ENCODE results near the gene ABCC11. TPM values are rescaled to one million over a fixed set of nuclear protein-coding genes. Genes with fewer than 3 reads are reported as not detected.

ABCC11 gene
- total and polyA plus RNA-seq, 12 donors = 0.01 to 0.61 (median 0.24) TPM; not detected in 5

GRCh38 chr16:48164907-48165715 is 82.2 kb downstream of the ABCC11 start:
- intact Hi-C loops (cut with DNase I) = loop anchor here (2.0 to 10.0 kb wide), 13 partner anchors 908 to 1490 kb away; partner anchors contain the start of gene NETO2 (in 1 of the 10)
- Histone ChIP-seq H3K27me3 (no peaks in the 10 kb centered on the region), H3K4me3 (no peak overlapping the region), H3K36me3 (no peaks in the 10 kb centered on the region), H3K9me3 (no peaks in the 10 kb centered on the region), H3K27ac (no peak overlapping the region), H3K4me1 (peaks cover 0 to 26% (median 7%) of the 10 kb centered on the region in 9 donors)
- peak; percentile 77 to 82 for DNase-seq
- ATAC-seq = peak; percentile 91 to 98 (median 96)
- peak; percentile 73 to 93 (median 87) for TF ChIP-seq CTCF (IDR thresholded peaks at IDR 0.05)
- WGBS, 2 donors = 24 to 25% methylated on average over 16 of the region's 16 CpGs

GRCh38 chr16:48162839-48163410 is 84.4 kb downstream of the ABCC11 start:
- Histone ChIP-seq H3K36me3 (no peaks in the 10 kb centered on the region), H3K9me3 (no peaks in the 10 kb centered on the region), H3K27me3 (no peaks in the 10 kb centered on the region), H3K27ac (no peak overlapping the region), H3K4me1 (peaks cover 0 to 21% (median 7%) of the 10 kb centered on the region in 9 donors), H3K4me3 (no peak overlapping the region)
- WGBS, 2 donors = 80% methylated on average over 9 of the region's 9 CpGs
- no peak for TF ChIP-seq CTCF (IDR thresholded peaks at IDR 0.05)
- intact Hi-C loops (cut with DNase I) = loop anchor here in 8 of 10 donors (5.0 to 10.0 kb wide), 9 partner anchors 906 to 1488 kb away; partner anchors contain the start of gene NETO2 (in 1 of the 8)
- ATAC-seq = no peak
- DNase-seq = no peak

- H3K36me3 ChIP-seq = no peaks in the 10 kb centered on the region
- no peak overlapping the region for H3K4me3 ChIP-seq
- intact Hi-C loops (cut with DNase I) = loop anchor here in 8 of 10 donors (5.0 to 10.0 kb wide), 9 partner anchors 905 to 1487 kb away; partner anchors contain the start of gene NETO2 (in 1 of the 8)
- no peak for TF ChIP-seq CTCF (IDR thresholded peaks at IDR 0.05)
- WGBS, 2 donors = 76 to 83% methylated on average over 4 of the region's 4 CpGs
- no peak overlapping the region for H3K27ac ChIP-seq
- H3K27me3 ChIP-seq = no peaks in the 10 kb centered on the region
- ATAC-seq = no peak
- no peaks in the 10 kb centered on the region for H3K9me3 ChIP-seq
- H3K4me1 ChIP-seq = peaks cover 0 to 16% (median 10%) of the 10 kb centered on the region in 9 donors
- no peak for DNase-seq
Measured at GRCh38 chr16:48161906-48162305, 85.4 kb downstream of the ABCC11 start.

GRCh38 chr16:48160575-48160974 is 86.8 kb downstream of the ABCC11 start:
- WGBS, 2 donors = 79 to 84% methylated on average over 6 of the region's 6 CpGs
- intact Hi-C loops (cut with DNase I) = loop anchor here in 8 of 10 donors (5.0 to 10.0 kb wide), 9 partner anchors 903 to 1486 kb away; partner anchors contain the start of gene NETO2 (in 1 of the 8)
- DNase-seq (no peak), ATAC-seq (no peak)
- no peak for TF ChIP-seq CTCF (IDR thresholded peaks at IDR 0.05)
- peaks cover 0 to 6% (median 0%) of the 10 kb centered on the region in 7 donors for H3K27me3 ChIP-seq
- H3K9me3 ChIP-seq = no peaks in the 10 kb centered on the region
- no peaks in the 10 kb centered on the region for H3K36me3 ChIP-seq
- peaks cover 4 to 24% (median 15%) of the 10 kb centered on the region in 9 donors for H3K4me1 ChIP-seq
- no peak overlapping the region for H3K4me3 ChIP-seq
- no peak overlapping the region for H3K27ac ChIP-seq
